Glutamatergic neuron (in vitro differentiated cells): ENCODE data around the gene PAPOLG. TPM values are rescaled to one million over a fixed set of nuclear protein-coding genes. Genes with fewer than 3 reads are reported as not detected.

Source experiments
- DNase-seq: peaks from one replicate; pipeline ENCODE4 v3.0.0; 2022
- H3K27ac Mint-ChIP-seq: one replicate; pipeline ENCODE4 v1.8.0; 2020; ENCODE audit warnings: mild to moderate bottlenecking, mixed read lengths, inconsistent platforms; ENCODE audit not compliant: unreplicated experiment
- H3K27me3 Mint-ChIP-seq: one replicate; pipeline ENCODE4 v1.8.0; 2020; ENCODE audit warnings: mild to moderate bottlenecking, moderate library complexity, mixed read lengths, inconsistent platforms; ENCODE audit not compliant: unreplicated experiment
- H3K36me3 Mint-ChIP-seq: one replicate; pipeline ENCODE4 v1.8.0; 2020; ENCODE audit warnings: mild to moderate bottlenecking, mixed read lengths, inconsistent platforms; ENCODE audit not compliant: unreplicated experiment
- H3K4me1 Mint-ChIP-seq: one replicate; pipeline ENCODE4 v1.8.0; 2020; ENCODE audit warnings: mild to moderate bottlenecking, low read depth, mixed read lengths, inconsistent platforms; ENCODE audit not compliant: unreplicated experiment
- H3K4me3 Mint-ChIP-seq: one replicate; pipeline ENCODE4 v1.8.0; 2020; ENCODE audit warnings: mild to moderate bottlenecking, mixed read lengths, inconsistent platforms; ENCODE audit not compliant: unreplicated experiment
- H3K9me3 Mint-ChIP-seq: one replicate; pipeline ENCODE4 v1.8.0; 2020; ENCODE audit warnings: mild to moderate bottlenecking, moderate library complexity, mixed read lengths, inconsistent platforms; ENCODE audit not compliant: unreplicated experiment
- CTCF ChIP-seq: fragments of 200-600 bp; sonication (generic); IDR thresholded peaks from one replicate; pipeline ENCODE4 v1.5.0; 2021; ENCODE audit not compliant: partially characterized antibody, unreplicated experiment
- total RNA-seq: library from RNA; stranded (reverse); fragmentation: NEBNext Ultra II Directional; extraction: Animal tissue kit (Norgen Biotek cat#: 25700); gene quantifications from one replicate; pipeline ENCODE4 v1.2.1, GENCODE V29; 2021; ENCODE audit not compliant: unreplicated experiment

PAPOLG gene
- total RNA-seq, 1 donor from 2014 or later = 22.7 TPM

- no peak overlapping the region for H3K27ac Mint-ChIP-seq
- TF ChIP-seq CTCF = no peak
- H3K36me3 Mint-ChIP-seq = no peaks in the 10 kb centered on the region
- peaks cover 3% of the 10 kb centered on the region for H3K9me3 Mint-ChIP-seq
- H3K4me1 Mint-ChIP-seq = no peaks in the 10 kb centered on the region
- no peak for DNase-seq
- H3K4me3 Mint-ChIP-seq = no peak overlapping the region
- H3K27me3 Mint-ChIP-seq = peaks cover 4% of the 10 kb centered on the region
Observed at GRCh38 chr2:60827369-60827768, 71.3 kb downstream of the PAPOLG start.

GRCh38 chr2:60830991-60831390, 74.9 kb downstream of the PAPOLG start:
- H3K27ac Mint-ChIP-seq = no peak overlapping the region
- peaks cover 3% of the 10 kb centered on the region for H3K9me3 Mint-ChIP-seq
- no peak for DNase-seq
- no peak overlapping the region for H3K4me3 Mint-ChIP-seq
- peaks cover 7% of the 10 kb centered on the region for H3K27me3 Mint-ChIP-seq
- no peaks in the 10 kb centered on the region for H3K36me3 Mint-ChIP-seq
- no peaks in the 10 kb centered on the region for H3K4me1 Mint-ChIP-seq
- no peak for TF ChIP-seq CTCF

- H3K4me3 Mint-ChIP-seq = no peak overlapping the region
- H3K27ac Mint-ChIP-seq = no peak overlapping the region
- peaks cover 2% of the 10 kb centered on the region for H3K9me3 Mint-ChIP-seq
- H3K36me3 Mint-ChIP-seq = no peaks in the 10 kb centered on the region
- no peaks in the 10 kb centered on the region for H3K4me1 Mint-ChIP-seq
- DNase-seq = no peak
- TF ChIP-seq CTCF = no peak
- peaks cover 7% of the 10 kb centered on the region for H3K27me3 Mint-ChIP-seq
Observed at GRCh38 chr2:60831921-60832320, 75.9 kb downstream of the PAPOLG start.

GRCh38 chr2:60832621-60833020, 76.6 kb downstream of the PAPOLG start:
- no peaks in the 10 kb centered on the region for H3K4me1 Mint-ChIP-seq
- TF ChIP-seq CTCF = no peak
- H3K27me3 Mint-ChIP-seq = peaks cover 6% of the 10 kb centered on the region
- no peak overlapping the region for H3K27ac Mint-ChIP-seq
- H3K9me3 Mint-ChIP-seq = no peaks in the 10 kb centered on the region
- H3K36me3 Mint-ChIP-seq = no peaks in the 10 kb centered on the region
- no peak for DNase-seq
- H3K4me3 Mint-ChIP-seq = no peak overlapping the region

- H3K27ac Mint-ChIP-seq = no peak overlapping the region
- no peaks in the 10 kb centered on the region for H3K4me1 Mint-ChIP-seq
- TF ChIP-seq CTCF = no peak
- H3K27me3 Mint-ChIP-seq = peaks cover 7% of the 10 kb centered on the region
- no peaks in the 10 kb centered on the region for H3K36me3 Mint-ChIP-seq
- no peak overlapping the region for H3K4me3 Mint-ChIP-seq
- DNase-seq = no peak
- no peaks in the 10 kb centered on the region for H3K9me3 Mint-ChIP-seq
Observed at GRCh38 chr2:60834270-60834717, 78.2 kb downstream of the PAPOLG start.
